Fibroblast of skin of left quadriceps (primary cell): ENCODE data around the gene LRRC18.

Experiments
- DNase-seq, 2 experiments: peaks; one replicate each; pipeline ENCODE4 v3.0.0-alpha.2; 2013; ENCODE audit warnings: low read depth in 2 of 2

The LRRC18 gene

GRCh38 chr10:48946332-48946731, 6.7 kb upstream of the LRRC18 start:
- DNase-seq, result no peak

GRCh38 chr10:48945441-48946130, 5.9 kb upstream of the LRRC18 start:
- DNase-seq, result no peak

- no peak for DNase-seq
Measured at GRCh38 chr10:48944171-48944570, 4.5 kb upstream of the LRRC18 start.

- no peak for DNase-seq
Measured at GRCh38 chr10:48943096-48943495, 3.5 kb upstream of the LRRC18 start.

GRCh38 chr10:48941427-48942075, 1.9 kb upstream of the LRRC18 start:
- no peak for DNase-seq

GRCh38 chr10:48940958-48941357, 1.3 kb upstream of the LRRC18 start:
- DNase-seq, result no peak

GRCh38 chr10:48940372-48940771, 732 bp upstream of the LRRC18 start:
- no peak for DNase-seq

- DNase-seq, result no peak
Measured at GRCh38 chr10:48938990-48939536, 577 bp downstream of the LRRC18 start.

- no peak for DNase-seq
Measured at GRCh38 chr10:48938281-48938680, 1.4 kb downstream of the LRRC18 start.

GRCh38 chr10:48937796-48938195, 1.8 kb downstream of the LRRC18 start:
- DNase-seq, result no peak

- no peak for DNase-seq
Measured at GRCh38 chr10:48935577-48935976, 4.1 kb downstream of the LRRC18 start.

GRCh38 chr10:48934672-48935501, 4.8 kb downstream of the LRRC18 start:
- no peak for DNase-seq

GRCh38 chr10:48932831-48933664, 6.6 kb downstream of the LRRC18 start:
- DNase-seq, result no peak

- DNase-seq, result no peak
Measured at GRCh38 chr10:48931188-48931587, 8.5 kb downstream of the LRRC18 start.

GRCh38 chr10:48929413-48929990, 10.1 kb downstream of the LRRC18 start:
- DNase-seq, result no peak

GRCh38 chr10:48926764-48927540, 12.7 kb downstream of the LRRC18 start:
- DNase-seq, result no peak

GRCh38 chr10:48926255-48926654, 13.4 kb downstream of the LRRC18 start:
- DNase-seq, result no peak

GRCh38 chr10:48924988-48925387, 14.7 kb downstream of the LRRC18 start:
- no peak for DNase-seq

- no peak for DNase-seq
Measured at GRCh38 chr10:48923748-48924147, 15.9 kb downstream of the LRRC18 start.

- no peak for DNase-seq
Measured at GRCh38 chr10:48913674-48914073, 26.0 kb downstream of the LRRC18 start.
